Measurements from ENCODE around the gene C6orf132. TPM values are rescaled to one million over a fixed set of nuclear protein-coding genes. Genes with fewer than 3 reads are reported as not detected.
A peak's percentile ranks its signal among the peaks of the same experiment; 100 is the strongest.

The C6orf132 gene
- total and polyA plus RNA-seq, 2 of the 8 experiments (the other 6 are each of a cell fraction or from before 2014, with no cell fraction given): 31.5 to 64.0 TPM

DNA sequence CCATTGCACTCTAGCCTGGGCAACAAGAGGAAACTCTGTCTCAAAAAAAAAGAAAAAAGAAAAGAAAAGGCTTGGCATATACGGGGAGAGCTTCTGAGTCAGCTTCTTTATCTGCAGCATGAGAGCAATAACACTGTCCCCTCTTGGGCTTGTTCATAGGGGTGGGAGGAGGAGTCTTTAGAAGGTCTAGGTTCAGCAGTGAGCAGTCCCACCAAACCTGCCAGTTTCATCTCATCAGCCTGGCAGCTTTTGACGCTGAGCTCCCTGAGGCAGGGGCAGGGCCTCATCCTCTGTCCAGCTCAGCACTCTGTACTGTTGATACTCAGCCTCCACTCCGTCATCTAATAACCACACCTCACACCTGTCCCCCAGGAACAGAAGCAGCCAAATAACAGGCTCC is 5.6 kb upstream of the C6orf132 start:
- Histone ChIP-seq H3K79me2 (ENCODE audit: control insufficient read depth in 1 of 2, insufficient read depth in 2 of 2, low read length in 2 of 2) (no peaks in the 10 kb centered on the region), H2BK20ac (ENCODE audit: low read length) (no peak overlapping the region), H3K56ac (replicated peaks; ENCODE audit: insufficient read length, low read depth, low read length) (no peak overlapping the region), H3K9ac (replicated peaks in 1 of 4; ENCODE audit: extremely low read depth in 1 of 4, low read depth in 3 of 4, low read length in 3 of 4) (no peak overlapping the region), H3K27ac (ENCODE audit: low read depth, low read length) (no peak overlapping the region), H2BK15ac (ENCODE audit: low read length) (no peak overlapping the region), H3K27me3 (replicated peaks in 1 of 4; ENCODE audit: control insufficient read depth in 3 of 4, extremely low read depth in 1 of 4, insufficient read depth in 3 of 4, low read length in 3 of 4) (no peaks in the 10 kb centered on the region), H3K23ac (ENCODE audit: insufficient read length) (no peak overlapping the region), H4K5ac (ENCODE audit: insufficient read length, low read depth, low read length) (no peak overlapping the region), H4K91ac (replicated peaks; ENCODE audit: insufficient read length, low read length) (no peak overlapping the region), H3K4me2 (ENCODE audit: insufficient read depth in 1 of 2, low read depth in 2 of 2, low read length in 2 of 2) (no peak overlapping the region), H3K4me3 (ENCODE audit: extremely low read depth in 1 of 4, insufficient read depth in 2 of 4, low read depth in 3 of 4, low read length in 4 of 4) (no peak overlapping the region), H4K20me1 (replicated peaks in 1 of 2; ENCODE audit: control insufficient read depth in 1 of 2, insufficient read depth in 2 of 2, low read length in 2 of 2) (no peaks in the 10 kb centered on the region), H3K9me3 (ENCODE audit: insufficient read depth in 2 of 2, low read depth in 1 of 2, low read length in 1 of 2) (no peaks in the 10 kb centered on the region), H2AK5ac (ENCODE audit: low read depth, low read length) (0 out of 2 replicates have a peak overlapping the region, but pooled peaks have one; percentile 39), H2BK5ac (ENCODE audit: low read depth, low read length) (no peak overlapping the region), H3K79me1 (ENCODE audit: low read depth, low read length) (no peaks in the 10 kb centered on the region; the same call in 1 of the 2 replicates), H3K14ac (ENCODE audit: insufficient read length) (no peak overlapping the region), H2BK120ac (replicated peaks; ENCODE audit: low read depth, low read length) (no peak overlapping the region), H3K23me2 (ENCODE audit: low read depth, low read length) (no peaks in the 10 kb centered on the region), H2BK12ac (ENCODE audit: low read depth, low read length) (no peak overlapping the region), H2AFZ (ENCODE audit: low read length) (no peak overlapping the region), H3K36me3 (ENCODE audit: control insufficient read depth in 2 of 4, insufficient read depth in 4 of 4, low read length in 3 of 4) (no peaks in the 10 kb centered on the region), H3K4me1 (replicated peaks in 1 of 4; ENCODE audit: control insufficient read depth in 3 of 4, insufficient read depth in 4 of 4, low read length in 3 of 4) (peaks cover 0 to 7% (median 3%) of the 10 kb centered on the region in 4 experiments; a peak in 4 of 7 replicates), H4K8ac (ENCODE audit: extremely low read depth, insufficient read depth, low read length) (no peak overlapping the region), H3K4ac (replicated peaks; ENCODE audit: insufficient read length, low read depth, low read length) (no peak overlapping the region), H3K18ac (ENCODE audit: extremely low read depth, low read length) (no peak overlapping the region; the same call in 1 of the 2 replicates)
- WGBS, 2 experiments (ENCODE audit: extremely low coverage in 1 of 2, insufficient coverage in 1 of 2, insufficient read length in 1 of 2, insufficient replicate concordance in 2 of 2, low coverage in 1 of 2, low lambda C conversion rate in 2 of 2, missing lambda C conversion rate in 1 of 2): 86% methylated on average over 3 of the region's 3 CpGs; no CpG with 5 or more reads in 1 of the 2 experiments
- DNase-seq (ENCODE audit: low read depth in 1 of 2, low spot score in 2 of 2) (no peak), FAIRE-seq (no peak)
- CTCF ChIA-PET (ENCODE audit: partially characterized antibody): interaction anchor here (0.6 to 6.3 kb wide), 8 partner anchors 11 to 82 kb away, joined by 3 to 43 read pairs (median 4); no protein-coding TSS in a partner anchor
- POLR2A ChIA-PET (ENCODE audit: partially characterized antibody): interaction anchor here (0.6 to 3.1 kb wide), 6 partner anchors 8 to 227 kb away, joined by 3 to 10 read pairs (median 4); partner anchors contain the start of gene MED20
- TF ChIP-seq SRF (IDR thresholded peaks at IDR 0.05; ENCODE audit: low read depth, low read length) (no peak), POLR2AphosphoS5 (IDR thresholded peaks at IDR 0.05; ENCODE audit: low read depth, low read length) (no peak), HDAC2 (IDR thresholded peaks at IDR 0.05; ENCODE audit: borderline replicate concordance in 1 of 2, low read depth in 2 of 2, low read length in 2 of 2) (no peak), PHF8 (conservative IDR thresholded peaks at IDR 0.05; ENCODE audit: low read depth, low read length) (no peak), CHD1 (IDR thresholded peaks at IDR 0.05; ENCODE audit: low read depth, low read length) (no peak), EP300 (IDR thresholded peaks at IDR 0.05; ENCODE audit: borderline replicate concordance in 1 of 2, low read depth in 2 of 2, low read length in 2 of 2) (no peak)

Data from H1 (cell line).